ENCODE measurements around the gene SLC27A3. TPM values are rescaled to one million over a fixed set of nuclear protein-coding genes. Genes with fewer than 3 reads are reported as not detected.

SLC27A3 gene
- total RNA-seq, 1 experiment from 2014 or later, result 5.0 TPM

DNA sequence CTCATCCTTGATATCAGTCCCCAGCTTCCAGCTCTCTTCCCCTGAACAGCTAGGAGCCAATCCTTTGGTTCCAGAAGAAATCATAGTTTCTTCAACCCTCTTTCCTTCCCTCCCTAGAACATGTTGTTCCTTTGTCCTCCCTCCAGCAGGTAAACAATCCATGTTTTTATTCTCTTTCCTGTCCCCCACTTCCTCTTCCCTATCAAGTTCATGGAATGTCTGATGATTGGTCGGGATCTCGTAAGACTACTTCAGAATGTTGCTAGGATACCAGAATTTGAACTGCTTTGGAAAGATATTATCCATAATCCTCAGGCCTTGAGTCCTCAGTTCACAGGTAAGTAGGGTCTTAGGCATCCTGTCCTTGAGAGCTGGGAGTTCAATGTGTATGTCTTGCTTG, 23.1 kb upstream of the SLC27A3 start:
- TF ChIP-seq EZH2 (IDR thresholded peaks at IDR 0.05; ENCODE audit: borderline replicate concordance, low read depth, low read length, poor library complexity, severe bottlenecking), result no peak
- TF ChIP-seq, protein P1, sequence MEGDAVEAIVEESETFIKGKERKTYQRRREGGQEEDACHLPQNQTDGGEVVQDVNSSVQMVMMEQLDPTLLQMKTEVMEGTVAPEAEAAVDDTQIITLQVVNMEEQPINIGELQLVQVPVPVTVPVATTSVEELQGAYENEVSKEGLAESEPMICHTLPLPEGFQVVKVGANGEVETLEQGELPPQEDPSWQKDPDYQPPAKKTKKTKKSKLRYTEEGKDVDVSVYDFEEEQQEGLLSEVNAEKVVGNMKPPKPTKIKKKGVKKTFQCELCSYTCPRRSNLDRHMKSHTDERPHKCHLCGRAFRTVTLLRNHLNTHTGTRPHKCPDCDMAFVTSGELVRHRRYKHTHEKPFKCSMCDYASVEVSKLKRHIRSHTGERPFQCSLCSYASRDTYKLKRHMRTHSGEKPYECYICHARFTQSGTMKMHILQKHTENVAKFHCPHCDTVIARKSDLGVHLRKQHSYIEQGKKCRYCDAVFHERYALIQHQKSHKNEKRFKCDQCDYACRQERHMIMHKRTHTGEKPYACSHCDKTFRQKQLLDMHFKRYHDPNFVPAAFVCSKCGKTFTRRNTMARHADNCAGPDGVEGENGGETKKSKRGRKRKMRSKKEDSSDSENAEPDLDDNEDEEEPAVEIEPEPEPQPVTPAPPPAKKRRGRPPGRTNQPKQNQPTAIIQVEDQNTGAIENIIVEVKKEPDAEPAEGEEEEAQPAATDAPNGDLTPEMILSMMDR (conservative IDR thresholded peaks at IDR 0.05; ENCODE audit: low read depth, low read length), result no peak

DNA sequence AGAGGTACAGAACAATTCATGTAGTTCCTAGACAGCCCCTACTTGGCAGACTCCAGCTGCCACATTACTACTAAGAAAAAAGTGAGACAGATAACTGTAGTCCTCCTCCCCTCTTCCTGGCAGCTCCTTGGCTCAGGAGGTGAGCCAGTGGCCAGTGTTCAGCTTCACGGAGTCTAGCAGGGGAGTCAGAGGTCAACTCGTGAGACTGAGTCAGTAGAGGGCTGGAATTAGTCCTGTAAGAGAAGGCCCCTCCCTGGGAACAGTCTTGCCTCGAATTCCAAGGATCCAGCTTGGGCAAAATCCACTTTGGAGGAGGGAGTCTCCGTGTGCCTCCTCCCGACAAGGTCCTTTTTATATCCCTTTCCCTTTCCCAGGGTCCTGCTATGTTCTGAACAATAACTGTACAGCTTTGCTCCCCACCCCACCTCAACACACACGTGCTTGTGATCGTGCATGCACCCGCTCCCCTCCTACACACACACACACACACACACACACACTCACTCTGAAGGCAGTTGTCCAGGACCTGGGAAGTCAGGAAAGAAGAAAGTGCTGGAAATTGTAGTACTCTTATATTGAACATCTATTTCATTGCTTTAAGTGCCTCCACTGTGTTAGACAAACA, 22.5 kb upstream of the SLC27A3 start:
- H3K9me3 ChIP-seq (ENCODE audit: low read depth, low read length, poor library complexity, severe bottlenecking), result no peaks in the 10 kb centered on the region
- intact Hi-C loops (cut with micrococcal nuclease; ENCODE audit: unreplicated experiment), result no loop called here
- no peaks in the 10 kb centered on the region for H3K4me1 ChIP-seq (ENCODE audit: insufficient read depth, low read length, poor library complexity, severe bottlenecking)
- DNase-seq (ENCODE audit: low spot score), result no peak
- H3K27me3 ChIP-seq (replicated peaks; ENCODE audit: insufficient read depth, low read depth, low read length, poor library complexity), result no peaks in the 10 kb centered on the region
- H3K27ac ChIP-seq (ENCODE audit: low read depth, low read length, poor library complexity, severe bottlenecking), result no peak overlapping the region
- no peak for TF ChIP-seq EZH2 (IDR thresholded peaks at IDR 0.05; ENCODE audit: borderline replicate concordance, low read depth, low read length, poor library complexity, severe bottlenecking)
- TF ChIP-seq, protein P1 (conservative IDR thresholded peaks at IDR 0.05; ENCODE audit: low read depth, low read length), result no peak
- ChIA-PET CTCF (no interaction called here), POLR2A (ENCODE audit: low non-redundant PET) (no interaction called here)
- peaks cover 70% of the 10 kb centered on the region for H3K36me3 ChIP-seq (ENCODE audit: insufficient read depth, low read length, poor library complexity, severe bottlenecking)
- no TSS peak for BruUV-seq (replicated peaks)
- no peak overlapping the region for H3K4me3 ChIP-seq (ENCODE audit: low read depth, low read length, poor library complexity, severe bottlenecking)

More for the DNA sequence above, 23.1 kb upstream of the SLC27A3 start:
- intact Hi-C loops (cut with micrococcal nuclease; ENCODE audit: unreplicated experiment), result no loop called here
- H3K4me1 ChIP-seq (ENCODE audit: insufficient read depth, low read length, poor library complexity, severe bottlenecking), result no peaks in the 10 kb centered on the region
- POLR2A ChIA-PET (ENCODE audit: low non-redundant PET), result no interaction called here
- no TSS peak for BruUV-seq (replicated peaks)
- H3K9me3 ChIP-seq (ENCODE audit: low read depth, low read length, poor library complexity, severe bottlenecking), result no peaks in the 10 kb centered on the region
- CTCF ChIA-PET, result no interaction called here
- DNase-seq (ENCODE audit: low spot score), result no peak
- no peak overlapping the region for H3K4me3 ChIP-seq (ENCODE audit: low read depth, low read length, poor library complexity, severe bottlenecking)
- peaks cover 70% of the 10 kb centered on the region for H3K36me3 ChIP-seq (ENCODE audit: insufficient read depth, low read length, poor library complexity, severe bottlenecking)
- no peaks in the 10 kb centered on the region for H3K27me3 ChIP-seq (replicated peaks; ENCODE audit: insufficient read depth, low read depth, low read length, poor library complexity)
- H3K27ac ChIP-seq (ENCODE audit: low read depth, low read length, poor library complexity, severe bottlenecking), result no peak overlapping the region

DNA sequence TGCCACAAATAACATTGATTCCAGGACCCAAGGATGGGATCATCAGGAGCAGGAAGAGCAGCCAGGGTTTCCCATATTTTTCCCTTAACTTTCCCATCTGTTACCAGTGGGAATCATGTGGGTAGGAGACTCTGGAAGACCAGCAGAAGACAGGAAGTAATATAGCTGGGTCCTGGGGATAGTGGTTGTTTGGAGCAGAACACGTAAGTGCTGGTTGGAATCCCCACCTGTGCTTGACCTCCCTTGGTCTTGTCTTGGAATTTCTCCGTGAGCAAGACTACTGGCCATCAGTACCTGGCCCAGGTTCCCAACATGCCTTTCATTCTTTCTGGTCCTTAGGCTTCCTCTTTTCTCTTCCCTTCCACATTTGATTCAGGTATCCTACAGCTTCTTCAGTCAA, 20.9 kb upstream of the SLC27A3 start:
- no peak for DNase-seq (ENCODE audit: low spot score)
- ChIA-PET CTCF (no interaction called here), POLR2A (ENCODE audit: low non-redundant PET) (interaction anchor here (0.6 kb wide), 1 partner anchor 209 kb away, joined by 3 read pairs; the partner anchor contains the start of gene SLC39A1)
- no peak overlapping the region for H3K4me3 ChIP-seq (ENCODE audit: low read depth, low read length, poor library complexity, severe bottlenecking)
- intact Hi-C loops (cut with micrococcal nuclease; ENCODE audit: unreplicated experiment), result no loop called here
- no peaks in the 10 kb centered on the region for H3K4me1 ChIP-seq (ENCODE audit: insufficient read depth, low read length, poor library complexity, severe bottlenecking)
- H3K9me3 ChIP-seq (ENCODE audit: low read depth, low read length, poor library complexity, severe bottlenecking), result no peaks in the 10 kb centered on the region
- TF ChIP-seq, protein P1 (conservative IDR thresholded peaks at IDR 0.05; ENCODE audit: low read depth, low read length), result no peak
- no peak for TF ChIP-seq EZH2 (IDR thresholded peaks at IDR 0.05; ENCODE audit: borderline replicate concordance, low read depth, low read length, poor library complexity, severe bottlenecking)
- H3K27me3 ChIP-seq (replicated peaks; ENCODE audit: insufficient read depth, low read depth, low read length, poor library complexity), result no peaks in the 10 kb centered on the region
- no TSS peak for BruUV-seq (replicated peaks)
- H3K27ac ChIP-seq (ENCODE audit: low read depth, low read length, poor library complexity, severe bottlenecking), result no peak overlapping the region
- peaks cover 68% of the 10 kb centered on the region for H3K36me3 ChIP-seq (ENCODE audit: insufficient read depth, low read length, poor library complexity, severe bottlenecking)

Data from A673 (cell line).